Activated CD4-positive, alpha-beta T cell treated with anti-CD3 and anti-CD28 coated beads, Interleukin-2, amount 10 ng/mL, durations not matched to agents 7 days and 5 days (primary cell): Measurements from ENCODE around the gene SLC6A13. TPM values are rescaled to one million over a fixed set of nuclear protein-coding genes. Genes with fewer than 3 reads are reported as not detected.
"Not testable (repeated sequence)": the region's sequence is repeated elsewhere in the genome, so short reads cannot be mapped to it uniquely, and the experiment has no call there.

ENCODE experiments used
- CTCF ChIA-PET: fragments of 350-600 bp; sonication (Branson Sonifier 250); formaldehyde crosslinking; loops from one replicate; lab custom pipeline; 2021; ENCODE audit warnings: antibody characterized with exemption; lab: Charles Lee
- POLR2A ChIA-PET: fragments of 350-600 bp; sonication (Branson Sonifier 250); formaldehyde crosslinking; loops from one replicate; lab custom pipeline; 2021; ENCODE audit warnings: antibody characterized with exemption; lab: Charles Lee
- DNase-seq: peaks from one replicate; pipeline ENCODE4 v3.0.0-alpha.2; 2020
- H3K27ac Mint-ChIP-seq: one replicate; pipeline ENCODE4 v1.8.0; 2021; ENCODE audit warnings: mild to moderate bottlenecking, moderate library complexity, mixed read lengths
- H3K27me3 Mint-ChIP-seq: one replicate; pipeline ENCODE4 v1.8.0; 2021; ENCODE audit warnings: mixed read lengths
- H3K36me3 Mint-ChIP-seq: one replicate; pipeline ENCODE4 v1.8.0; 2021; ENCODE audit warnings: low read depth, mixed read lengths
- H3K4me1 Mint-ChIP-seq: one replicate; pipeline ENCODE4 v1.8.0; 2021; ENCODE audit warnings: mixed read lengths
- H3K4me3 Mint-ChIP-seq: one replicate; pipeline ENCODE4 v1.8.0; 2021; ENCODE audit warnings: mild to moderate bottlenecking, moderate library complexity, mixed read lengths
- H3K9me3 Mint-ChIP-seq: one replicate; pipeline ENCODE4 v1.8.0; 2021; ENCODE audit warnings: mixed read lengths
- total RNA-seq, 2 experiments: library from RNA; stranded (reverse); gene quantifications; one replicate each; pipeline ENCODE4 v1.2.3, GENCODE V29; 2021

Gene SLC6A13
- total RNA-seq, 2 experiments from 2014 or later, result 0.15 to 0.19 TPM

DNA sequence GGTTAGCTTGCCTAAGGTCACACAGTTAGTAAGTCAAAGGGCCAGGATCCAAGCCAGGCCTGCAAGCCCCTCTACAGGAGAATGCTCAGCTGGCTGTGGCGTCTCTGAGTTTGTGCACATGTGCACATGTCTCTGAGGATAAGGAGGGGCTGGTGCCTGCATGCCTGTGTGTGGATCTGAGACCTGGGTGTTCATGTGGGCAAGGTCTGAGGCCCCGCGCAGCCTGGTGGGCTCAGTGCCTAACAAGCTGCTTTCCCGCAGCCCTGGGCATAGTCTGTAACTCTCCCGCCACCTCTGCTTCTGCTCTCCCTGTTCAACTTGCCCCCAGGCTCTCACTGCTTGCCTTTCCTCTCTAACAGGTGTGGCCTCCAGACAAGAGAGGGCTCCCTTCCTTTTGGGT is 44.4 kb downstream of the SLC6A13 start:
- Mint-ChIP-seq H3K9me3 (no peaks in the 10 kb centered on the region), H3K36me3 (no peaks in the 10 kb centered on the region), H3K27me3 (peaks cover 5% of the 10 kb centered on the region), H3K27ac (no peak overlapping the region), H3K4me3 (no peak overlapping the region), H3K4me1 (no peaks in the 10 kb centered on the region)
- DNase-seq, result no peak
- POLR2A ChIA-PET, result no interaction called here
- CTCF ChIA-PET, result interaction anchor here (0.6 kb wide), 3 partner anchors 9 to 246 kb away, joined by 3 to 5 read pairs (median 3); no protein-coding TSS in a partner anchor

DNA sequence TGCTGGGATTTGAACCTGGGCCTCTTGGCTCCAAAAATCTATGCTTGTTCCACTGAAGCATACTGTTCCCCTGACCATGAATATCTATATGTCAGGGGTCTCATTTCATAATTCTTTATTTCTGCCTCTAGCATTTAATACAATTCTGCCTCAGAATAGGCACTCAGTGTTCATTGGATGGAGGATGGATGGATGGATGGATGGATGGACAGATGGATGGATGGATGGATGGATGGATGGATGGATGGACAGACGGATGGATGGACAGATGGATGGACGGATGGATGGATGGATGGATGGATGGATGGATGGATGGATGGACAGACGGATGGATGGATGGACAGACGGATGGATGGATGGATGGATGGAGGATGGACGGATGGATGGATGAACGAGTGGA is 45.6 kb downstream of the SLC6A13 start:
- H3K4me3 Mint-ChIP-seq, H3K27ac Mint-ChIP-seq, DNase-seq, H3K9me3 Mint-ChIP-seq, H3K27me3 Mint-ChIP-seq, POLR2A ChIA-PET, CTCF ChIA-PET, H3K36me3 Mint-ChIP-seq, H3K4me1 Mint-ChIP-seq: not testable (repeated sequence)

- H3K9me3 Mint-ChIP-seq, result no peaks in the 10 kb centered on the region
- H3K27ac Mint-ChIP-seq, result no peak overlapping the region
- no peaks in the 10 kb centered on the region for H3K36me3 Mint-ChIP-seq
- no peak for DNase-seq
- ChIA-PET CTCF (interaction anchor here (0.9 kb wide), 1 partner anchor 53 kb away, joined by 3 read pairs; no protein-coding TSS in a partner anchor), POLR2A (no interaction called here)
- H3K27me3 Mint-ChIP-seq, result peaks cover 11% of the 10 kb centered on the region
- H3K4me3 Mint-ChIP-seq, result no peak overlapping the region
- H3K4me1 Mint-ChIP-seq, result no peaks in the 10 kb centered on the region
Observed at GRCh38 chr12:215116-215515, 47.5 kb downstream of the SLC6A13 start.

DNA sequence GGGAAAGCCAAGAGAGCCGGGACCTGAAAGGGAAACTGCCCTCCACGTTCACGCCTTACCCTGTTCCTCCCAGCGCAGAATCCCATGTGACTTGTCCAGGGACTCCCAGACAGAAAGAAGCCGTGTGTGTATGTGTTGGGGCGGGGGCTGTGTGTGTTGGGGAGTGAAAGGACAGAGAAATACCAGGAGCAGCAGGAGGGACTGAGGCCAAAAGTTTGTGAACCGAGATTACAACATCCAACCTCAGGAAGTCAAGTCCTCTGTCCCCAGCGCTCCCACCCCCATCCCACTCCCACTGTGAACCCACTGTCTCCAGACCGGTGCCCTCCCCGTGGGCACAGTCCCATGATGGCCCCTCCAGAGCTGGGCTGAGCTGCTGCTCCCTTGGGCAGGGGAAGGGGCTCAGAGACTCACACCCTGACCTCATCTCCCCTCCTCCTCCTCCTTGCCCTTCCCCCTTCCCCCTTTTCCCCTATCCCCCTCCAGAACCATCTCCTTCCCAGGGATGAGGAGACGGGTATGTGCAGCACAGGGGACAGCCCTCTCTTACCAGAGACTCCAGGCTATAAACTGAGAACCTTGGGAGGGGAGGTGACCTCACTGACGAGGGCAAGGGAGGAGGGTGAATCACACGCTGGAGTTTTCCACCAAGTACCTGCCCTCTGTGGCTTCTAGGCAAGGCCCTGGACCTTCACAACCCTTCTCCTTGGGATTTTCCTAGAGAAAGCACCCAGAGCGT is 48.5 kb downstream of the SLC6A13 start, which contains the start of gene SLC6A12:
SLC6A12 (minus strand) TSS at position 155 of the 739 bp plus-strand sequence. CDS start 4,171 bp downstream, outside the sequence.
- ChIA-PET CTCF (interaction anchor here (0.9 kb wide), 1 partner anchor 54 kb away, joined by 3 read pairs; no protein-coding TSS in a partner anchor), POLR2A (no interaction called here)
- Mint-ChIP-seq H3K4me1 (no peaks in the 10 kb centered on the region), H3K27ac (no peak within 1 kb of the TSS), H3K27me3 (peaks cover 11% of the 10 kb centered on the region), H3K36me3 (no peaks in the 10 kb centered on the region), H3K9me3 (no peaks in the 10 kb centered on the region), H3K4me3 (no peak within 1 kb of the TSS)
- DNase-seq, result no peak

DNA sequence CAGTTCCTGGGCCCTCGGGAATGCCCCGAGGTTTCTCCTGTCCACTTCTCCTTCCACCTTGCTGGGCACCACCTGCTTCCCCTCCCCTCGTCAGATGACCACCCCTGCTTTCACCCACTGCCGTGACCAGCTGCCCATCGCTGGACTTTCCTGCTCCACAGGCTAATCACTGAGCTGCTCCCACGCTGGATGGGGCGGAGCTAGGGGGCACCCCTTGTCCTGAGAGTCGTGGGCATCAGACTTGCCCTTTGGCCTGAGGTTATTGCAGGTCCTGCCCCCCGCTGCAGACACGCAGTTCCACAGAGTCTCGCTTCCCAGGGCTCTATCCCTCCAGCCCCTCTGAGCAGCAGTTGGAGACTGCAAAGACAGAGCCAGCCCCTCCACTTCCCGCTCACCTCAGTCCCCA is 49.1 kb downstream of the SLC6A13 start:
- Mint-ChIP-seq H3K36me3 (no peaks in the 10 kb centered on the region), H3K27me3 (peaks cover 11% of the 10 kb centered on the region), H3K4me1 (no peaks in the 10 kb centered on the region), H3K4me3 (no peak overlapping the region), H3K9me3 (no peaks in the 10 kb centered on the region), H3K27ac (no peak overlapping the region)
- POLR2A ChIA-PET, result no interaction called here
- DNase-seq, result no peak
- CTCF ChIA-PET, result no interaction called here

DNA sequence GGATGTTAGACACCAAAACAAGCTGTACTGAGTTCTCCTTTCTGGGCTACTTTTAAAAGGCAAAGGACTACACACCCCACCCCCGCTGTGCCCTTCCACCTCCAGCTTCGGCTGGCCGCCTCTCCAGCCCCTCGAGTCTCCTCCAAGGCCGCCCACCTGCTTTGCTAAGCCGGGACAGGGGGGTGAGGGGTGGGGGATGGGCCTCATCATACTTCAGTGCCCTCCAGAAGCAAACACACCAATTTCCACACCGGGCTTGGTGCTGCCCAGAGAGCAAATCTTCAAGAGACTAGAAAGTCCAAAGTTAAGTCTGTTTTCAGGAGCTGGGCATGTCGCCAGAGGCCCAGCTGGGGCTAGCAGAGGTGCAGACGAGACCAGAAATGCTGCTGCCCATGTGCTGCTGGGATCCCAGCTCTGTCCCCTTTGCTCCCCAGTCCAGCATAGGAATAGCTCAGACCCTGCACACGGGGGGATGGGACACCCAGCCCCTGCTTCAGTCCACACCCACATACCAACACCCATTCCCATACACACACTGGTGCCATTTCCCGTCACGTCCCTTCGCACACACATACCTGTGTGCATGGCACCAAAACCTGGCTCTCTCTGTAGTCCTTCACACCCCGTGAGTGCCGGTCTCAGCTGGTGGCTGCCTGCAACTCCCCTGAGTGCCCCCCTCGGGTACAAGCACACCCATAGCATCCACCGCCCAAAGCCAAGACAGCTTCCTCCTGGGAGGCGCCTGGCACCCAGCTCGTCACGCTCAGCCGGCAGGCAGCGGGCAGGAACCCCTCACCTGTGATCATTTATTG is 49.7 kb downstream of the SLC6A13 start:
- H3K4me3 Mint-ChIP-seq, result no peak overlapping the region

DNA sequence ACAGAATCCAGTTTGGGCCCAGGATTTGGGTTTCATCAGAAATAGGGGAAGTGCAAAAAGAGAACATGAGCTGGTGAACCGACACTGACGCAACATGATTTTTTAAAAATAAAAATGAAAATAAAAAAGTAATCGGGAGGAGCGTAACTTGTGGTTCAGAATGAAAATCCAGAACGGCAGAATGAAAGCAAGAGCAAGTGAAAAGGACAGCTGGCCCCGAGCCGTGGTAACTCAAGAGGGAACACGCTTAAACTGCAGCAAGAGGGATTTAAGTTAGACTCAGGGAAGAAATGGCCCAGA is 50.3 kb downstream of the SLC6A13 start:
- no peak overlapping the region for H3K4me3 Mint-ChIP-seq
- no peak overlapping the region for H3K27ac Mint-ChIP-seq
- DNase-seq, result no peak
- H3K9me3 Mint-ChIP-seq, result no peaks in the 10 kb centered on the region
- peaks cover 11% of the 10 kb centered on the region for H3K27me3 Mint-ChIP-seq
- ChIA-PET CTCF (interaction anchor here (1.1 kb wide), 1 partner anchor 41 kb away, joined by 3 read pairs; no protein-coding TSS in a partner anchor), POLR2A (no interaction called here)
- no peaks in the 10 kb centered on the region for H3K36me3 Mint-ChIP-seq
- no peaks in the 10 kb centered on the region for H3K4me1 Mint-ChIP-seq

More for the DNA sequence above, 49.7 kb downstream of the SLC6A13 start:
- H3K27me3 Mint-ChIP-seq, result peaks cover 11% of the 10 kb centered on the region
- CTCF ChIA-PET, result no interaction called here
- no peaks in the 10 kb centered on the region for H3K9me3 Mint-ChIP-seq
- H3K27ac Mint-ChIP-seq, result no peak overlapping the region
- DNase-seq, result no peak
- H3K36me3 Mint-ChIP-seq, result no peaks in the 10 kb centered on the region
- POLR2A ChIA-PET, result no interaction called here
- H3K4me1 Mint-ChIP-seq, result no peaks in the 10 kb centered on the region

GRCh38 chr12:211639-212414 is 50.8 kb downstream of the SLC6A13 start:
- no peak for DNase-seq
- peaks cover 11% of the 10 kb centered on the region for H3K27me3 Mint-ChIP-seq
- ChIA-PET CTCF (interaction anchor here (1.1 kb wide), 1 partner anchor 40 kb away, joined by 3 read pairs; no protein-coding TSS in a partner anchor), POLR2A (no interaction called here)
- no peaks in the 10 kb centered on the region for H3K36me3 Mint-ChIP-seq
- no peaks in the 10 kb centered on the region for H3K4me1 Mint-ChIP-seq
- H3K27ac Mint-ChIP-seq, result no peak overlapping the region
- no peak overlapping the region for H3K4me3 Mint-ChIP-seq
- no peaks in the 10 kb centered on the region for H3K9me3 Mint-ChIP-seq

DNA sequence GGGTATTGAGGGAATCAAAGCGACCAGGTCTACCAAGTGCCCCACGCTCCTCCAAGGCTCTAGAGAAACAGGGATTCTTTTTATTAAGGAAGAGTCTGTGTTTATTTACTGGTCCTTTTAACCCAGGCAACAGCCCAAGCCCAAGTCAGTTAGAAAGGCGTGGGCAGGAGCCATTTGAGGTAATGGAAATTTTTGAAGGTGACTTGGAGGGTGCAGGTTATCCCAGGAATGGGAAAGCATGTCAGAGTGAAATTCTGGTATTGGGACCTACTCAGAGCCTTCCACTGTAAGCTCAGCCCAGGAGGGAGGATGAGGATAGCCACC is 51.5 kb downstream of the SLC6A13 start:
- Mint-ChIP-seq H3K4me3 (no peak overlapping the region), H3K4me1 (no peaks in the 10 kb centered on the region), H3K27me3 (peaks cover 14% of the 10 kb centered on the region), H3K9me3 (no peaks in the 10 kb centered on the region), H3K36me3 (no peaks in the 10 kb centered on the region), H3K27ac (no peak overlapping the region)
- no peak for DNase-seq
- ChIA-PET POLR2A (no interaction called here), CTCF (interaction anchor here (1.1 kb wide), 1 partner anchor 39 kb away, joined by 3 read pairs; no protein-coding TSS in a partner anchor)

DNA sequence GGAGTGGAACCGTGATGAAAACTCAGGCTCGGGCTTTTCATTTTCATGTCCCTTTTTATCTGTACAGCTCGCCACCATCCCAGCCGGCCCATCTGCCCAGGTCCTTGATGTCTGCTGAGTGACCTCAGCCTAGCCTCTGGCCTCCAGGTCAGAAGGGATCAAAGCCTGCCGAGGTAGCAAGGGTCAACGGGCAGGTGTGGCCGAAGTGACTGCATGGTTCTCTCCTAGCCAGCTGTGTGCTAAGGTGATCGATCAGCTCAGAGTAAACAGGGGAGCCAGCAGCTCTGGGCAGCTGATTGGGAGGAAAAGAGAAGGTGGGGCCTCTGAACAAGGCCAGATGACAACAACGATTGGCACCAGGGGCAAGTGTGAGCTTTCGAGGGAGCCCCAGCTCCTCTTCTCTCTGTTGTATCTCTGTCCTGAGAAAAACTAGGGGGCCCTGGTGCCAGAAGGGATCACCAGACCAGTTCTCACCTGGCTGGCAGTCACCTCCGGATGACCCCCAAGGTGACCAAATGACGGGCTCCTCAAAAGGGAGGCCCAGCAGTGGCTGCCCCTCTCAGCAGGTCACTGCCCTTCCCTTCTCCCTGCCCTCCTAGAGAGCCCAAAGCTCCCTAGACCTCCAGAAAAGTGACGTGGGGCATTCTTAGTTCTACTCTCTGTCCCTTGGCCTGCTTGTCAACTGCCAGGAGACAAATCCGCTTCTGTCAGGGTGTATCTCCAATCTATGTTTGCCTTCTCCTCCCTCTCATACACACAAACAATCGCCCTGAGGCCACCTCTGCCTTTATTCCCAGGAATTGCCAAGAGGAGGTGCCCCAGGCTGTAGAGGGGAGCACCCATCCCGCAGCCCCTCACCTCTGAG is 52.1 kb downstream of the SLC6A13 start:
- Mint-ChIP-seq H3K9me3 (no peaks in the 10 kb centered on the region), H3K4me1 (no peaks in the 10 kb centered on the region), H3K27me3 (peaks cover 19% of the 10 kb centered on the region), H3K36me3 (no peaks in the 10 kb centered on the region), H3K4me3 (no peak overlapping the region), H3K27ac (no peak overlapping the region)
- DNase-seq, result no peak
- CTCF ChIA-PET, result no interaction called here
- POLR2A ChIA-PET, result no interaction called here

- DNase-seq, result no peak
- Mint-ChIP-seq H3K27ac (no peak overlapping the region), H3K36me3 (no peaks in the 10 kb centered on the region), H3K4me1 (no peaks in the 10 kb centered on the region), H3K9me3 (no peaks in the 10 kb centered on the region), H3K27me3 (peaks cover 24% of the 10 kb centered on the region), H3K4me3 (no peak overlapping the region)
- CTCF ChIA-PET, result no interaction called here
- POLR2A ChIA-PET, result no interaction called here
Observed at GRCh38 chr12:209851-210250, 52.8 kb downstream of the SLC6A13 start.

GRCh38 chr12:209246-209645 is 53.4 kb downstream of the SLC6A13 start:
- no peaks in the 10 kb centered on the region for H3K9me3 Mint-ChIP-seq
- peaks cover 30% of the 10 kb centered on the region for H3K27me3 Mint-ChIP-seq
- H3K27ac Mint-ChIP-seq, result no peak overlapping the region
- CTCF ChIA-PET, result no interaction called here
- H3K4me1 Mint-ChIP-seq, result no peaks in the 10 kb centered on the region
- POLR2A ChIA-PET, result no interaction called here
- H3K4me3 Mint-ChIP-seq, result no peak overlapping the region
- H3K36me3 Mint-ChIP-seq, result no peaks in the 10 kb centered on the region
- DNase-seq, result no peak
